HepG2 (cell line): Measurements from ENCODE around the gene TSC1. TPM values are rescaled to one million over a fixed set of nuclear protein-coding genes. Genes with fewer than 3 reads are reported as not detected.

Experiments used
- ATAC-seq: fragments of 200-7000 bp; cut with Tn5 transposase; 3 replicates; pipeline ENCODE4 v1.9.1; 2020; ENCODE audit warnings: mild to moderate bottlenecking, moderate library complexity
- BruUV-seq: library from RNA; stranded (reverse); fragments of 400-500 nt; replicated peaks from 2 replicates; lab custom pipeline; 2021; lab: Mats Ljungman, UMichigan
- CTCF ChIA-PET: fragments of 300-600 bp; formaldehyde crosslinking; extraction: SDS; loops from one replicate; lab custom pipeline; 2021; ENCODE audit warnings: low total read pairs, inconsistent platforms, low intra/inter-chr PET ratio; lab: Yijun Ruan, JAX
- POLR2A ChIA-PET: fragments of 350-600 bp; sonication (Branson Sonifier 250); formaldehyde crosslinking; loops from one replicate; lab custom pipeline; 2020; ENCODE audit warnings: antibody characterized with exemption, inconsistent platforms; lab: Yijun Ruan, JAX
- DNase-seq: peaks from one replicate; pipeline ENCODE4 v3.0.0-alpha.2; 2015; ENCODE audit warnings: low spot score
- FAIRE-seq: peaks from 3 replicates; lab custom pipeline; 2011; peaks lifted over from hg19 to GRCh38; lab: Jason Lieb, UNC
- H2AFZ ChIP-seq: one replicate; pipeline ENCODE4 v1.6.1; 2011; ENCODE audit warnings: low read length, inconsistent platforms
- H3K27ac ChIP-seq: fragments of 300-600 bp; 3 replicates; pipeline ENCODE4 v1.8.0; 2011; ENCODE audit warnings: mixed run types, mild to moderate bottlenecking, mixed read lengths, low read length, inconsistent platforms; ENCODE audit not compliant: insufficient read depth; ENCODE audit errors: extremely low read length
- H3K27me3 ChIP-seq, 2 experiments: fragments of 200-600 bp in 1 of 2; 2 replicates in 1 of 2; 3 replicates in 1 of 2; pipeline versions ENCODE4 v1.6.0 to v1.8.0; 2011; ENCODE audit warnings: low read length in 2 of 2, mild to moderate bottlenecking in 2 of 2, moderate library complexity in 2 of 2, inconsistent platforms in 1 of 2; ENCODE audit not compliant: insufficient read depth in 2 of 2, control insufficient read depth in 1 of 2
- H3K36me3 ChIP-seq, 2 experiments: fragments of 200-600 bp in 1 of 2; replicated peaks in 1 of 2; 2 replicates in 1 of 2; 3 replicates in 1 of 2; pipeline versions ENCODE4 v1.5.1 to v1.8.0; 2011; ENCODE audit warnings: low read length in 2 of 2, inconsistent platforms in 1 of 2; ENCODE audit not compliant: insufficient read depth in 2 of 2, control insufficient read depth in 1 of 2
- H3K4me1 ChIP-seq: 2 replicates; pipeline ENCODE4 v1.5.1; 2012; ENCODE audit warnings: low read length, inconsistent platforms; ENCODE audit not compliant: insufficient read depth
- H3K4me2 ChIP-seq: 2 replicates; pipeline ENCODE4 v1.6.0; 2011; ENCODE audit warnings: low read depth, low read length, inconsistent platforms
- H3K4me3 ChIP-seq, 3 experiments: fragments of 200-600 bp in 1 of 3; sonication (generic), shearing (Covaris generic) in 1 of 3; replicated peaks in 1 of 3; 2 replicates each; pipeline ENCODE4 v1.5.1; 2011 to 2016; ENCODE audit warnings: low read length in 3 of 3, inconsistent platforms in 2 of 3, low read depth in 2 of 3, mild to moderate bottlenecking in 2 of 3, control low read depth in 1 of 3, mixed read lengths in 1 of 3; ENCODE audit not compliant: insufficient read depth in 1 of 3
- H3K79me2 ChIP-seq: one replicate; pipeline ENCODE4 v1.6.1; 2011; ENCODE audit warnings: low read length, inconsistent platforms; ENCODE audit not compliant: insufficient read depth
- H3K9ac ChIP-seq: 2 replicates; pipeline ENCODE4 v1.6.0; 2011; ENCODE audit warnings: mild to moderate bottlenecking, low read depth, low read length, inconsistent platforms; ENCODE audit not compliant: insufficient read depth
- H3K9me3 ChIP-seq: 2 replicates; pipeline ENCODE4 v1.5.1; 2012; ENCODE audit warnings: mild to moderate bottlenecking, low read length
- H4K20me1 ChIP-seq: 2 replicates; pipeline ENCODE4 v1.6.0; 2011; ENCODE audit warnings: inconsistent platforms, mild to moderate bottlenecking, low read length, moderate library complexity; ENCODE audit not compliant: insufficient read depth
- HNRNPLL ChIP-seq: fragments of 200-400 bp; formaldehyde crosslinking; IDR thresholded peaks from 2 replicates; pipeline ENCODE4 v1.6.1; 2017; ENCODE audit warnings: mild to moderate bottlenecking, low read depth, low read length; ENCODE audit not compliant: poor library complexity, severe bottlenecking
- IRF2 ChIP-seq: IDR thresholded peaks from 2 replicates; pipeline ENCODE4 v1.6.1; 2018; ENCODE audit warnings: missing genetic modification reagents, missing compliant biosample characterization
- SRF ChIP-seq: IDR thresholded peaks from 2 replicates; pipeline ENCODE4 v1.6.1; 2011; ENCODE audit warnings: mild to moderate bottlenecking, low read depth, low read length, moderate library complexity
- SUZ12 ChIP-seq: fragments of 150-350 bp; IDR thresholded peaks from 2 replicates; pipeline ENCODE4 v1.6.1; 2014; ENCODE audit warnings: low read depth, low read length
- ZNF234 ChIP-seq: sonication (generic); formaldehyde crosslinking; conservative IDR thresholded peaks from 2 replicates; pipeline ENCODE4 v1.5.1; 2020; ENCODE audit warnings: mild to moderate bottlenecking, missing genetic modification reagents
- ZNF569 ChIP-seq: sonication (generic); formaldehyde crosslinking; IDR thresholded peaks from 2 replicates; pipeline ENCODE4 v1.5.0; 2020; ENCODE audit warnings: mild to moderate bottlenecking, missing genetic modification reagents, moderate library complexity, borderline replicate concordance
- WGBS: methylation state at CpG from one replicate; pipeline ENCODE4 v1.1.6; 2017; ENCODE audit warnings: low lambda C conversion rate; 5-methylcytosine and 5-hydroxymethylcytosine counted together
- in situ Hi-C: cut with HindIII; loops from 2 replicates; pipeline ENCODE4 v1.10.0; 2017; ENCODE audit warnings: low pct_unique_long_range_greater_than_20kb; ENCODE audit not compliant: extremely low pct_ligation_motif_present
- intact Hi-C: fragments of 100-400 bp; cut with micrococcal nuclease; formaldehyde crosslinking; loops from one replicate; pipeline ENCODE4 v1.10.0; 2022; ENCODE audit not compliant: unreplicated experiment
- polyA plus RNA-seq, 8 experiments: library from polyadenylated mRNA; depleted of rRNA in 3 of 8; stranded (reverse) in 7 of 8; unstranded in 1 of 8; fragments of >200 nt; fragmentation: Illumina TruSeq in 4 of 8; extraction: Trizol in 4 of 8; gene quantifications; 2 replicates each; pipeline versions ENCODE4 v1.2.1 to v1.2.3, GENCODE V29; 2011 to 2016; ENCODE audit warnings: low read depth in 4 of 8, missing spikeins in 1 of 8, mixed read lengths in 1 of 8; ENCODE audit not compliant: insufficient read depth in 1 of 8
- total RNA-seq, 5 experiments: library from RNA; depleted of rRNA; stranded (reverse); fragments of >200 nt; fragmentation: Illumina TruSeq; extraction: Trizol; gene quantifications; 2 replicates each; pipeline ENCODE4 v1.2.3, GENCODE V29; 2016; ENCODE audit warnings: low read depth in 1 of 5
- TF ChIP-seq, protein P1 (sequence below): IDR thresholded peaks from 2 replicates; pipeline ENCODE4 v1.6.1; 2012; ENCODE audit warnings: low read depth, low read length, improper control_type of control experiment
- TF ChIP-seq, protein P2 (sequence below): sonication (generic); formaldehyde crosslinking; IDR thresholded peaks from 2 replicates; pipeline ENCODE4 v1.8.0; 2022; ENCODE audit warnings: missing genetic modification reagents, low read depth, mild to moderate bottlenecking, borderline replicate concordance
- TF ChIP-seq, protein P3 (sequence below): sonication (generic); formaldehyde crosslinking; IDR thresholded peaks from 2 replicates; pipeline ENCODE4 v1.5.0; 2020; ENCODE audit warnings: missing genetic modification reagents, mild to moderate bottlenecking, borderline replicate concordance
- TF ChIP-seq, protein P4 (sequence below): sonication (generic); formaldehyde crosslinking; IDR thresholded peaks from 2 replicates; pipeline ENCODE4 v1.8.0; 2022; ENCODE audit warnings: mild to moderate bottlenecking, missing genetic modification reagents, moderate library complexity
- TF ChIP-seq, protein P5 (sequence below): sonication (generic); formaldehyde crosslinking; IDR thresholded peaks from 2 replicates; pipeline ENCODE4 v1.4.0; 2020; ENCODE audit warnings: missing genetic modification reagents

TSC1 gene
- total and polyA plus RNA-seq, 2 of the 13 experiments (the other 11 are each of a cell fraction or from before 2014, with no cell fraction given), result 31.6 to 66.1 TPM

DNA sequence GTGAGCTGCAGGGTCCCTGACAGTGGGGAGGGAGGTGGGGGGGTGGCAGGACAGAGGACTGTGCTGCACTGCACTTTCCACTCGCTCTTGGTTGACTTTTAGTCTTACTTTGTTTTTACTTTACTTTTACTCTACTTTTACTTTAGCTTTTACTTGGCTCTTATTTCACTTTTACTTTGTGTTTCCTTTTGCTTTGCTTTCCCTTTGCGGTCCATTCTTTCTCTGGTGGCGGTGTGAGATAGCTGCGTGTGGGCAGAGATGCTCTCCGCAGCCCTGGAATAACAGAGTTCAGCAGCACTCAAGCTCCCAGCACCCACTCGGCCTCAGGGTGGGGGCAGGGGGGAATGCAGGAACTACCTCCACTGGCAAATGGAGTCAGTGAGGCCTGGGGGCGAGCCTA lies 71.0 kb downstream of the TSC1 start:
- ChIA-PET POLR2A (no interaction called here), CTCF (no interaction called here)
- no TSS peak for BruUV-seq
- Histone ChIP-seq H3K36me3 (no peaks in the 10 kb centered on the region), H2AFZ (no peak overlapping the region), H3K4me2 (no peak overlapping the region), H3K4me3 (no peak overlapping the region), H3K79me2 (no peaks in the 10 kb centered on the region), H3K27me3 (peaks cover 1 to 10% of the 10 kb centered on the region in 2 experiments; a peak in 3 of 5 replicates), H3K9ac (no peak overlapping the region), H3K27ac (no peak overlapping the region), H4K20me1 (no peaks in the 10 kb centered on the region), H3K4me1 (peaks cover 8% of the 10 kb centered on the region; the same call in 1 of the 2 replicates), H3K9me3 (no peaks in the 10 kb centered on the region)
- ATAC-seq, result no peak
- FAIRE-seq, result no peak
- 49% methylated on average over 7 of the region's 7 CpGs for WGBS
- DNase-seq, result no peak
- intact Hi-C loops (no loop called here), in situ Hi-C loops (no loop called here)
- TF ChIP-seq, protein P1, sequence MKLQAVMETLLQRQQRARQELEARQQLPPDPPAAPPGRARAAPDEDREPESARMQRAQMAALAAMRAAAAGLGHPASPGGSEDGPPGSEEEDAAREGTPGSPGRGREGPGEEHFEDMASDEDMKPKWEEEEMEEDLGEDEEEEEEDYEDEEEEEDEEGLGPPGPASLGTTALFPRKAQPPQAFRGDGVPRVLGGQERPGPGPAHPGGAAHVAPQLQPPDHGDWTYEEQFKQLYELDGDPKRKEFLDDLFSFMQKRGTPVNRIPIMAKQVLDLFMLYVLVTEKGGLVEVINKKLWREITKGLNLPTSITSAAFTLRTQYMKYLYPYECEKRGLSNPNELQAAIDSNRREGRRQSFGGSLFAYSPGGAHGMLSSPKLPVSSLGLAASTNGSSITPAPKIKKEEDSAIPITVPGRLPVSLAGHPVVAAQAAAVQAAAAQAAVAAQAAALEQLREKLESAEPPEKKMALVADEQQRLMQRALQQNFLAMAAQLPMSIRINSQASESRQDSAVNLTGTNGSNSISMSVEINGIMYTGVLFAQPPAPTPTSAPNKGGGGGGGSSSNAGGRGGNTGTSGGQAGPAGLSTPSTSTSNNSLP, result no peak
- TF ChIP-seq, protein P2, sequence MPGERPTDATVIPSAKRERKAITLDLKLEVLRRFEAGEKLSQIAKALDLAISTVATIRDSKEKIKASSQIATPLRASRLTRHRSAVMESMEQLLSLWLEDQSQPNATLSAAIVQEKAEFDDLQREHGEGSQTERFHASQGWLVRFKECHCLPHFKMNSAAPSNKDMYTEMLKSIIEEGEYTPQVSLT (CRISPR knock-in tag), result no peak
- TF ChIP-seq, protein P3, sequence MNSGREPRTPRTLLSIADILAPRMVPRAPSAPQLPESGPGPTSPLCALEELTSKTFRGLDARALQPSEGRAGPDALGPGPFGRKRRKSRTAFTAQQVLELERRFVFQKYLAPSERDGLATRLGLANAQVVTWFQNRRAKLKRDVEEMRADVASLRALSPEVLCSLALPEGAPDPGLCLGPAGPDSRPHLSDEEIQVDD (CRISPR knock-in tag), result no peak

DNA sequence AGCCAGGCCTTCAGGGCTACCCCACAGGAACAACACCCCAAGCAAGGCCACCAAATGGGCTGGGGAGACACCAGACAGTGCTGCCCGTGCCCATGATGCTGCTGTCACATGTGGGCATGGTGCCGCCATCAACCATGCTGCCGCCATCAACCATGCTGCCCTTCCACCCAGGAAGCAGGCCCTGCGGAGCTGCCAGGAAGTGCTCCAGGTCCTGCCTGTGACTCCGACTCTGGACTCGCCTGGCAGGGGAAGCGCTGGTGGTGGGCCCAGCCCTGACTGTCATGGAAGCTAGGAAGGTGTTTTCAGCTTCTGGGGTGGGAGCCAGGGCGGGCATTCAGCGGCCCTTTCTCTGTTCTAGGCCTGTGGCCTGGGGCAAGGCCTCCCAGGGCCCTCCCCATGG lies 75.2 kb downstream of the TSC1 start:
- no peak overlapping the region for H3K4me3 ChIP-seq
- H3K9me3 ChIP-seq, result no peaks in the 10 kb centered on the region
- CTCF ChIA-PET, result no interaction called here
- no peaks in the 10 kb centered on the region for H3K79me2 ChIP-seq
- H3K36me3 ChIP-seq, result no peaks in the 10 kb centered on the region
- no peak for ATAC-seq
- no peak overlapping the region for H3K9ac ChIP-seq
- DNase-seq, result no peak
- in situ Hi-C loops (no loop called here), intact Hi-C loops (no loop called here)
- H3K4me1 ChIP-seq, result no peaks in the 10 kb centered on the region
- no peaks in the 10 kb centered on the region for H4K20me1 ChIP-seq
- no peak overlapping the region for H2AFZ ChIP-seq
- 28% methylated on average over 5 of the region's 9 CpGs for WGBS
- FAIRE-seq, result no peak
- H3K27me3 ChIP-seq, result peaks cover 1 to 13% of the 10 kb centered on the region in 2 experiments; a peak in 2 of 5 replicates
- BruUV-seq, result no TSS peak
- no peak overlapping the region for H3K27ac ChIP-seq
- H3K4me2 ChIP-seq, result no peak overlapping the region
- POLR2A ChIA-PET, result no interaction called here
- TF ChIP-seq HNRNPLL (no peak), SUZ12 (no peak), SRF (no peak), ZNF234 (CRISPR knock-in tag) (no peak), ZNF569 (no peak), IRF2 (CRISPR knock-in tag) (no peak)
- TF ChIP-seq, protein P4, sequence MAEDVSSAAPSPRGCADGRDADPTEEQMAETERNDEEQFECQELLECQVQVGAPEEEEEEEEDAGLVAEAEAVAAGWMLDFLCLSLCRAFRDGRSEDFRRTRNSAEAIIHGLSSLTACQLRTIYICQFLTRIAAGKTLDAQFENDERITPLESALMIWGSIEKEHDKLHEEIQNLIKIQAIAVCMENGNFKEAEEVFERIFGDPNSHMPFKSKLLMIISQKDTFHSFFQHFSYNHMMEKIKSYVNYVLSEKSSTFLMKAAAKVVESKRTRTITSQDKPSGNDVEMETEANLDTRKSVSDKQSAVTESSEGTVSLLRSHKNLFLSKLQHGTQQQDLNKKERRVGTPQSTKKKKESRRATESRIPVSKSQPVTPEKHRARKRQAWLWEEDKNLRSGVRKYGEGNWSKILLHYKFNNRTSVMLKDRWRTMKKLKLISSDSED (CRISPR knock-in tag), result no peak
- TF ChIP-seq, protein P5, sequence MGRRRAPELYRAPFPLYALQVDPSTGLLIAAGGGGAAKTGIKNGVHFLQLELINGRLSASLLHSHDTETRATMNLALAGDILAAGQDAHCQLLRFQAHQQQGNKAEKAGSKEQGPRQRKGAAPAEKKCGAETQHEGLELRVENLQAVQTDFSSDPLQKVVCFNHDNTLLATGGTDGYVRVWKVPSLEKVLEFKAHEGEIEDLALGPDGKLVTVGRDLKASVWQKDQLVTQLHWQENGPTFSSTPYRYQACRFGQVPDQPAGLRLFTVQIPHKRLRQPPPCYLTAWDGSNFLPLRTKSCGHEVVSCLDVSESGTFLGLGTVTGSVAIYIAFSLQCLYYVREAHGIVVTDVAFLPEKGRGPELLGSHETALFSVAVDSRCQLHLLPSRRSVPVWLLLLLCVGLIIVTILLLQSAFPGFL (CRISPR knock-in tag), result no peak
